GM23338 (cell line): ENCODE results near the gene ULBP1.
"Not testable (repeated sequence)": the region's sequence is repeated elsewhere in the genome, so short reads cannot be mapped to it uniquely, and the experiment has no call there.

ENCODE experiments used
- EZH2 ChIP-seq: fragments of 200-600 bp; sonication (generic); IDR thresholded peaks from one replicate; pipeline ENCODE4 v1.8.0; 2017; ENCODE audit warnings: antibody characterized with exemption, mild to moderate bottlenecking, low read depth; ENCODE audit not compliant: unreplicated experiment
- TF ChIP-seq, protein P1 (sequence below), 2 experiments: fragments of 200-600 bp in 1 of 2; sonication (generic) in 1 of 2; conservative IDR thresholded peaks; 2 replicates each; pipeline versions ENCODE4 v1.5.1 to v1.6.1; 2016 to 2017; ENCODE audit warnings: antibody characterized with exemption in 2 of 2, low read depth in 2 of 2, mild to moderate bottlenecking in 2 of 2, moderate library complexity in 1 of 2
- TF ChIP-seq, protein P2 (sequence below): IDR thresholded peaks from one replicate; pipeline ENCODE4 v1.6.1; 2018; ENCODE audit warnings: antibody characterized with exemption; ENCODE audit not compliant: unreplicated experiment

DNA sequence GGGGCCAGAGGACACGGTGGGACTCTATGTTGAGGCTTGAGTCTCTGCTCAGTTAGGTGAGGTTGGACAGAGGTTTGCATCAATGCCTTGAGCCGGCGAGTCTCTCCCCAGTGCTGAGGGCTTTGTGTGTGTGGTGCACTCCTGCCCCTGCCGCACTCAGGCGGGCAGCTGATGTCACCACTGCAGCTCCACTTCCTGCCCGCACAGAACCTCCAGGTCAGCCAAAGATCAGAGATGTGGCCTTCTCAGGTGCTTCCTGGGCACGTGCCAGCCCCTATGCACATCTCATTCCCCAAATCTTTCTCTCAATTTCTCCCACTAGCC, 27.7 kb downstream of the ULBP1 start:
- TF ChIP-seq, protein P1, sequence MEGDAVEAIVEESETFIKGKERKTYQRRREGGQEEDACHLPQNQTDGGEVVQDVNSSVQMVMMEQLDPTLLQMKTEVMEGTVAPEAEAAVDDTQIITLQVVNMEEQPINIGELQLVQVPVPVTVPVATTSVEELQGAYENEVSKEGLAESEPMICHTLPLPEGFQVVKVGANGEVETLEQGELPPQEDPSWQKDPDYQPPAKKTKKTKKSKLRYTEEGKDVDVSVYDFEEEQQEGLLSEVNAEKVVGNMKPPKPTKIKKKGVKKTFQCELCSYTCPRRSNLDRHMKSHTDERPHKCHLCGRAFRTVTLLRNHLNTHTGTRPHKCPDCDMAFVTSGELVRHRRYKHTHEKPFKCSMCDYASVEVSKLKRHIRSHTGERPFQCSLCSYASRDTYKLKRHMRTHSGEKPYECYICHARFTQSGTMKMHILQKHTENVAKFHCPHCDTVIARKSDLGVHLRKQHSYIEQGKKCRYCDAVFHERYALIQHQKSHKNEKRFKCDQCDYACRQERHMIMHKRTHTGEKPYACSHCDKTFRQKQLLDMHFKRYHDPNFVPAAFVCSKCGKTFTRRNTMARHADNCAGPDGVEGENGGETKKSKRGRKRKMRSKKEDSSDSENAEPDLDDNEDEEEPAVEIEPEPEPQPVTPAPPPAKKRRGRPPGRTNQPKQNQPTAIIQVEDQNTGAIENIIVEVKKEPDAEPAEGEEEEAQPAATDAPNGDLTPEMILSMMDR (conservative IDR thresholded peaks at IDR 0.05; ENCODE audit: low read depth in 2 of 2), result not testable (repeated sequence)
- not testable (repeated sequence) for TF ChIP-seq EZH2
- TF ChIP-seq, protein P2, sequence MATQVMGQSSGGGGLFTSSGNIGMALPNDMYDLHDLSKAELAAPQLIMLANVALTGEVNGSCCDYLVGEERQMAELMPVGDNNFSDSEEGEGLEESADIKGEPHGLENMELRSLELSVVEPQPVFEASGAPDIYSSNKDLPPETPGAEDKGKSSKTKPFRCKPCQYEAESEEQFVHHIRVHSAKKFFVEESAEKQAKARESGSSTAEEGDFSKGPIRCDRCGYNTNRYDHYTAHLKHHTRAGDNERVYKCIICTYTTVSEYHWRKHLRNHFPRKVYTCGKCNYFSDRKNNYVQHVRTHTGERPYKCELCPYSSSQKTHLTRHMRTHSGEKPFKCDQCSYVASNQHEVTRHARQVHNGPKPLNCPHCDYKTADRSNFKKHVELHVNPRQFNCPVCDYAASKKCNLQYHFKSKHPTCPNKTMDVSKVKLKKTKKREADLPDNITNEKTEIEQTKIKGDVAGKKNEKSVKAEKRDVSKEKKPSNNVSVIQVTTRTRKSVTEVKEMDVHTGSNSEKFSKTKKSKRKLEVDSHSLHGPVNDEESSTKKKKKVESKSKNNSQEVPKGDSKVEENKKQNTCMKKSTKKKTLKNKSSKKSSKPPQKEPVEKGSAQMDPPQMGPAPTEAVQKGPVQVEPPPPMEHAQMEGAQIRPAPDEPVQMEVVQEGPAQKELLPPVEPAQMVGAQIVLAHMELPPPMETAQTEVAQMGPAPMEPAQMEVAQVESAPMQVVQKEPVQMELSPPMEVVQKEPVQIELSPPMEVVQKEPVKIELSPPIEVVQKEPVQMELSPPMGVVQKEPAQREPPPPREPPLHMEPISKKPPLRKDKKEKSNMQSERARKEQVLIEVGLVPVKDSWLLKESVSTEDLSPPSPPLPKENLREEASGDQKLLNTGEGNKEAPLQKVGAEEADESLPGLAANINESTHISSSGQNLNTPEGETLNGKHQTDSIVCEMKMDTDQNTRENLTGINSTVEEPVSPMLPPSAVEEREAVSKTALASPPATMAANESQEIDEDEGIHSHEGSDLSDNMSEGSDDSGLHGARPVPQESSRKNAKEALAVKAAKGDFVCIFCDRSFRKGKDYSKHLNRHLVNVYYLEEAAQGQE, result not testable (repeated sequence)
